HG02870 (cell line): Measurements from ENCODE around the gene LUM.

ENCODE experiments used
- ATAC-seq: cut with Tn5 transposase; IDR thresholded peaks from one replicate; pipeline ENCODE4 v1.9.1; 2021; ENCODE audit warnings: mild to moderate bottlenecking, moderate library complexity; ENCODE audit not compliant: unreplicated experiment

The LUM gene

DNA sequence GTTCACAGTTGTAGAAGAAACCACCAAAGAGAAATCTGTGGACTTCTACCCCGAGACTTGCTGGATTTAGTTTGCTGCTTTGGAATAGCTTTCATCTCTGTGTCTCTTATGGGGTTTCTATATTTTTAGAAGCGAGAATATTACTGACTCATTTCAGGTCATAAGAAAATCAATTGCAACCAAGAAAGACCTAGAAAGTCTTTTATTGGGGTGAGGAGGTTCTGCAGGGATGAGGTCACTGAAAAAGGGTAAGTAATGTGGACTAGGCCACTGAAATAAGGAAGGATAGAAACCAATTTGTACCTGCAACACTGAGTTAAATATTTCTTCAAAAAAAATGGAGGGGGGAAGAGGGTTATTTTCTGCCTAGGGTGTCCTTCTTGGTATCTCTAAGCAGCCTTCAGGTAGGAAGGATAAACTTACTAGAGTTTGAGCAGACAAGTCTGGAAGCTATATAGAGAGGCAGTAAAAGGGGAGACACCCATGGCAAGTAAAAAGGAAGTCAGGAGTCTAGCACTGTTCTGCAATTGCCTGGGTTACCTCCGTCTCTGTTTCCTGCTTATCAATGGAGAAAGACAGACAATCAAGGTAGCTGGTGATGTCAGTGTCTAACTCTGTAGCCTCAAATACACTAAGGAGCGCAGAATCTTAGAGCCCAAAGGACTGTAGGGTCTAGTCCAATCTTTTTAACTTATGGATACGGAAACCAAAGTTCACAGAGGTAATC lies 33.9 kb downstream of the LUM start:
- peak; percentile 40 for ATAC-seq

DNA sequence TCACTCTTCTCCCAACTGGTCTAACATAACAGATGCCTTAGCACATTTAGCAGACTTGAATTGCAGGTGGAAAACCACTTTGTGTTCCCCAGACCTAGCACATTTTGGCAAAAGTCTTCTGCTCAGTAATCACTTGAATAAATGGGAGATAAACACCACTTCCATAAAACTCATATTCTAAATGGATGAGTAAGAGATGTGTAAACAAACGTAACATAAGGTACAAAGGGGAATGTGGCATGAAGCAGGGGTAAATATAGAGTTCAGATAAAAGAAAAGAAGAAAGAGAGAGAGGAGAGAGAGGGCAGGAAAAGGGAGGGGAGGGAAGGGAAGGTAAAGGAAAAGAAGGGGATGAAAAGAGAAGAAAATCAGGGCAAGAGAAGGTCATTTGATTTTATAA lies 36.4 kb downstream of the LUM start:
- no peak for ATAC-seq

DNA sequence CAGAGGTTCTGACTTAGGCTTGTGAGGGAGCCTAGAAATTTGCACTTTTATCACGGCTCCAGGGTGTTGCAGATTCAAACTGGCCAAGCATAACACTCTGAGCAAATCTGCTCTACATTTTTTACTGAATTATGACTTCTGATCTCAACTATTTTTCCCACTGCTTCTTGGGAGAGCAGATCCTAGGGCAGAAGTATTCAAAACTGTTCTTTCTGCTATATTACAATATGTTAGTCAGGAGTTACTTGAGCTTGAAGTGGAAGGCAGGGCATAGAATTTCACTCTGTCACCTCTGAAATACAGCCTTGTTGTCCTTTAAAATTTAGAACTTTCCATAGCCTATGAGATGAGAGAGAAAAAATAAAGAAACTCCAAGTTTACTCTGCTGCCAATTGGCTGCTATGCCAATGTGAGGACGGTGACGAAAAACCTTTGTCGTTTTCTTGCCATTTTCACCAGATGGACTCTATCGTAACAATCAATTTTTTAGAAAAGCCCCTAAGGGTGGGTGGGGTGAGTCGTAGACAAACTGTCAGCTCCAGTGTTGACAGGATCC lies 37.1 kb downstream of the LUM start:
- no peak for ATAC-seq

DNA sequence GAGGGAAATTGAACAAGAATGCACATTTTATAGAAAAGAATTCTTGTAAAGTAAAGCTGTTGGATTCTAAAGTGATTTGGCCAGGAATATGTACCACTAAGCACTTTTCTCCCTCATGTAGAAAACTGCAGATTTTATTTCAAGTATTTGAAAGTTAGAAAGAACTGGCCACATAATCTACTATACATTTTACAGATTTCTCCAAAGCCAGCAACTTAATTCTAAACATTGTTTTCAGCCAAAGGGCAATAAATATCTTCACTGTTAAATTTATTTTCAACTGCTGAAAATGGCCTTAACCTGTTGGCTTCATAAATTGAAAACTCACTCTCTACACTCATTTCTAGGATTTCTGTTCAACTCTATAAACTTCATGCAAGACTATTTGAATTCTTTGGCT lies 37.9 kb downstream of the LUM start:
- no peak for ATAC-seq

DNA sequence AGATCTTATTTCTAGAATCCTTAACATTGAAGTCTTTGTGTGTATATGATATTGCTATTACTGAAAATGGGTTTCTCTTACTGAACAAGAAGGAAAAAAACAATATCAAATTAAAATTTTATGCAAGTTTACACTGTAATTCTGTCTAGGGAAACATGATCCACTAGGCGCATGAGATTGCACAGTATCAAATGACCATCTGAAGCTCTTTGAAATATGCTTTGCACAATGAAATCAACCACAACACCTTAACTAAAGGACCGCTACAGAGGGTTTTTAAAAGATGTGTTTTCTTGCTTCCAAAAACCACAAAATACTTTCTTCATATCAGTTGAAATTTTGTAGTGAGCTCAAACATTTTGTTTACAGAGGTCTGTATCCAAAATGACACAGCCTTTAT lies 38.4 kb downstream of the LUM start:
- no peak for ATAC-seq

DNA sequence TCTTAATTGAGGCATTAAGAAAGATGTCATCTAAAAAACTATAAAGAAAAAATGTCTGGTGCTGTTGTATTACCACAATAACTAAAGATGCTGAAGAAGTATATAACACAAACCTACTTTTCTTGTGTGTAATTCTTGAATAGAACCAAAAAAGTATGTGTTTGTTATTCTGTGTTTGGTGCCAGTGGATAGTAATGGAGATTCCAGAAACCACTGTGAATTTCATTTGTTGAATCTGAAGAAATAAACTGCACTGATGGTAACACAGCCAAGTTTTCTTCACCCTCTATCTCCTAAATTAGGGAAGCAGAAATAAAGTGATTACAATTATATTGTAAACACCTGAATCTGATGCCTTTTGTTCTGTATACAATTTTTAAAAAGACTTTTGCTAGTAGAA lies 40.4 kb downstream of the LUM start:
- no peak for ATAC-seq

DNA sequence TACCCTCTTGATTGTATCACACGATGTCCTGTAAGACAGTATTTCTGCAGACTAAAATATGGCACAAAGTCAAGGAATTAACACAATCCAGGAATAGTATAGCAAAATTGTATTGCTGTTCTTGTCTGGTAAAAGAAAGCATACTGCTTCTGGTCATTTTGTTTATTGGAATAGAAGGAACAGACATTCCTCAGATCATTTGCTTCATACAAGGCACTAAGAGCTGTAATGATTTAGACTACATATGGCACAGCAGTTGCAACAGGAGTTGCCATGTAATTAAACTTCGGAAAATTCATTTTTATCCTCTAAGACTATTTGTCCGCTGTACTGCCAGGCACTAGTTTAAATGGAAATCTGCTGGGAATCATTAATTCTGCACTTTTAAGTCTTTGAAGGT lies 45.9 kb downstream of the LUM start:
- no peak for ATAC-seq

DNA sequence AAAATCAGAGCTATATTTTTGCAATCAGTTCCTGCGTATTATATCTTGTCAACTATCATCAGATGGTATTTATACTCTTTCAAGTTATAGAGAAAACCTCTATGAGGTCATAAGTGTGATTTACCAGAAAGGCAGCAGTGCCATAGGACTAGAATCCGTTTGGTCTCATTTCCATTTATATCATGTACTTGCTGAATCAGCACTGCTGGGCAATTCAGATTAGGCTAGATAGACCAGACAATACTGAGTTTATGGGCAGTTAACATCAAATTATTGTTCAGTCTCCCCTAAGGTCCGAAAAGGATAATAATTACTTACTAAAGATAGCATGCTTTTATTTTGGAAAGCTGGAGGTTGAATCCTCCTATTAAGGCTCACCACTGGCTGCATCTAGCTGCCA lies 46.7 kb downstream of the LUM start:
- ATAC-seq, result no peak

DNA sequence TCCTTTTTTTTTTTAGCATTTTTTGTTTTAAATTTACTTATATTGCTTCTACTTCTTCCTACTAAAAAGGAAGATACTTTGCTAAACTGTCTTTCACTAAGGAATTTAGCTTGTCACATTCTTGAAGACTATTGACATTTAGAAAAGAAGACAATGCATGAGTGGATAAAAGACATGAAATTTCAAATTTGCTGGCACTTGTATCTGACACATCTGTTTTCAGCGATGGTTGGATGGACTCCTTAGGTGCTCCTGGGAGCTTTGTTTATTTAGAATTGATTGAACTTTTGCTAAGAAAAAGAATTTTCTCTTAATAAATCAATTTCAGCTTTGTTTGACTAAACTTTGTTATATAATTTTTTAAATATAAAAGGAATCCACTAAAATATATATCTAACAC lies 50.2 kb downstream of the LUM start:
- no peak for ATAC-seq

DNA sequence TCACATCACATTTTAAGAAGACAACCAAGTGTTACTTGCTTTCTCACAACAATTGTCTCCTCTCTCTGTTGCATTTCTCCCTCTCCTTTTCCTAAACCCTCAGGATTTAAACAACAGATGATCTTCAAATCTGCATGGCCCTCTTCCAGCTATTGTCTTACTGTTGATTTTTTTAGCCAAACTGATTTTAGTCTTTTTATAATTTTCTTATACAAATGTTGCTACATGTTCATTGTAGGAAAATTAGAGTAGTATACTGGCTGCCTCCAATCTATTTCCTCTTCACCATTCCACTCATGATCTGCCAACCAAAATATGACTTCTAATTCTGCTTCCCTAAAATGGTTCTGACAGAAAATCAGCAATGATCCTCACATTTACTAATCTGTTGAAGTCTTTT lies 52.1 kb downstream of the LUM start:
- no peak for ATAC-seq

DNA sequence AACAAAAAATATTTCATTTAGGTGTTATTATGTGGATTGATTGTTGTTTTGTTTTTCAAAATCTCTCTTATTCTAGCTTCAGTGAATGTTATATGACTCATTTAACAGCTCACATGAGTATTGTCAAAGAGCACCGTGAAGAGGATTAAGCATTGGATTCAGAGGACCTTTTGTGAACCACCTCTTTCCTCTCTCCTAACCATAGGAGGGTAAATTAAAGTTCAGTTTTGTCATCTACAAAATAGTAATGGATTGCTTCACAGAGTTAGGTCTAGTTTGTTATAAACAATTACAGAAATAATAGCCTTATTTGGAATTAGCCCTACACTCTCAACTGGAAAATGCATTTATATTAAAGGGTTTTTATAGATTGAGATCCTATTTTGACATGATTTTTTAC lies 52.5 kb downstream of the LUM start:
- ATAC-seq, result no peak

DNA sequence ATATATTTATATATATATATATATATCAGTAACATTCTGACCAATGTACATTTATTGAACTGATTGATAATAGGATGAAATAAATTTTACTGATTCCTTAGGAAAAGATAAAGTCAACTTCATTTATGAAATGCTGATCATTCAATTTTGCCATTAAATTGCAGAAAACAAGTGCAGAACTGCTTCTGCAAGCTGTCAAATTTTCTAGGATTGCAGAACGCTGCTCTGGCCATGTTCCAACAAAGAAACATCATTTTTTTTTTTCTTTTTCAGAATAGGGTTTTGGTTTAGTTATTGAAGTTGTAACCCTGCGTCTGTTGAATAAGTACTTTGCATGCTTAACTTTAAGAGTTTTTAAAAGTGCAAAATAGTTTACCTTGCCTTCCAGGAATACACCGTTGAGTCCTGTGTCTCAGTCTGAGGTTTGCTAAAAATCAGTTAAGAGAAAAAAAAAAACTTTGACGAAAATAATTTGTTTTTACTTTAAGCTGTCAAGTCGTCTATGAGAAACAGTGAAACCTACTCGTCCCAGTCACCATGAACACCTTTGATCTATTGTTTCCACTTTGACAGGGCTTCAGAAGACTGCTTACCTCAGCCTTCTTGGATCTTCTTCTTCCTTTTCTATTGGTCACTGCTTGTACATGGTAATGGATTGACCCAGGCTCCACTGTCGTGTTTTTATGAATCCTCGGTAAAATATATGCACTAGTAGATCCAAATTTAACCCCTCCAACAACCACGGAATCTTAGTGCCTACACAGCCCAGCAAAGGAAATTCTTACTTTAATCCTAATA lies 53.7 kb downstream of the LUM start, which contains the start of gene KERA:
Gene KERA (minus strand): TSS at position 657 of the 798 bp plus-strand sequence. CDS start 1,743 bp downstream, outside the sequence.
- no peak for ATAC-seq

DNA sequence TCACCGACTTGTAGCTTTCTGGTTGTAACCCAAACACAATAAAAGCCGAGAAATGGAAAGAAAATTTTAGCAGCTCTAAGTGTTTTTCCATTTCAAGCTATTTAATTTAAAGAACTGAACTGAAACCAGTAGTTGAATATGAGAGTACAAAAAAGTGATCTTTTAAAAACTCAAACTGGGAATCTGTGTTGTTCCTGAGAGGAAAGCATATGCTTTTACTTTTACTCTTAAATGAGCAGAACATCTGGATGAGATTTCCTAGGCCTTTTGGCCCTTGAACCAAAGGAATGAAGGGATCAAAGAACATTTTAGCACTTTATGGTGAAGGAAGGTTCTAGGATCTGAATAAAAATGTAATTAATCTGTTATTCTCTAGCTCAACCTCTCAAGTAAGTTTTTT lies 54.8 kb downstream of the LUM start:
- no peak for ATAC-seq

DNA sequence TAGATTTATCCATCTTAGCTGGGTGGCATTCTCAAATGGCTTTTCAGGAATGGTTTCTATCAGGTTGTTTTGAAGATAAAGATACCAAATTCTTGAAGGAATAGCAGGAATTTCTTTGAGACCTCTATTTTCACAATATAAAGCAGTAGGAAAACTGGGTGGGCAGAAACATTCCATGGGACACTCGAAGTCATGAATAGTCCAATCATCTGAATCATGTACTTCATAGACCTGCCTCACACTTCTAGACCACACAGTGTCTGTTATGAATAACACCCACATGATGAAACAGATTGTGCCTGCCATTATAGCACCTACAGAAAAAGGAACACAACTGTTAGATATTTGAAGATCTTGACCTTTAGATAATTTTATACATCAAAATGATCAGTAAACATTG lies 55.3 kb downstream of the LUM start:
- no peak for ATAC-seq

DNA sequence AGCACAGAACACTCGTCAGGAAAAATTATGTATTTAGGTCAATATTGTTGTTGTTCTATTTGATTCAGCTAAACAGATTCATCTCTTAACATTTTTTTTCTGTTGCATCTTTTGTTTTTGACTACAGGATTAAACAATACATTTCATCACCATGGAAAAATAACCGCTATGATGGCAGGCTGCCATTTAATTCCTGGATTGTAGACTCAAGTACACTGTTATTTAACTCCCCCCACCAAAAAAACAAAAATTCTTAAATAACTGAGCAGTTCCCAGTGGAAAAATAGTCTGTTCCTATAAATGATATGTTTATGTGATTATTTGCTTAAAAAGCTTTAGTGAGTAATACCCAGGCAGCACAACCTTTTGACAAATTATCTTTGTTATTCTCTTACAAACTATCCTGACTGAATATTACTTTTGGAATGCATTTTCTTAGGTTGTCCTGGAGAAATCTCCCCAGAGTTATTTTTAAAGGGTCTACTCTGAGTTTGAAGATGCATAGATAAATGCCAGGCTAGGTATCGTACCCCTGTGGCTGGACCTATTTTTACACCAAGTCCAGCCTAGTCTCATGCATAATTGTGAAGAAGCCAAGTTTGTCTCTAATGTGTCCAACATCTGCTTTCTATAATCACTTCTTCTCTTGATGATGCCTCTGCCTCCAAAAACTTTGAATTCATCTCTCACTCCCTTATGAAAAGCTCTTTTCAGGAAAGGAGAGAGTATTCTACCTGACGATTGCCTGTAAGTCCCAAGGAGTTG lies 57.2 kb downstream of the LUM start:
- ATAC-seq, result no peak
